Measurements from ENCODE around the gene EIF2A.

GRCh38 chr3:150594150-150594549 lies 47.6 kb downstream of the EIF2A start:
- no peak for TF ChIP-seq CTCF (conservative IDR thresholded peaks at IDR 0.05)
- no peak for TF ChIP-seq EZH2 (IDR thresholded peaks at IDR 0.05; ENCODE audit: low read depth)
